GM19351 (cell line): ENCODE data around the gene SPTLC1.

Source experiments
- ATAC-seq: cut with Tn5 transposase; IDR thresholded peaks from one replicate; pipeline ENCODE4 v1.9.1; 2021; ENCODE audit warnings: mild to moderate bottlenecking, moderate library complexity; ENCODE audit not compliant: unreplicated experiment

The SPTLC1 gene

DNA sequence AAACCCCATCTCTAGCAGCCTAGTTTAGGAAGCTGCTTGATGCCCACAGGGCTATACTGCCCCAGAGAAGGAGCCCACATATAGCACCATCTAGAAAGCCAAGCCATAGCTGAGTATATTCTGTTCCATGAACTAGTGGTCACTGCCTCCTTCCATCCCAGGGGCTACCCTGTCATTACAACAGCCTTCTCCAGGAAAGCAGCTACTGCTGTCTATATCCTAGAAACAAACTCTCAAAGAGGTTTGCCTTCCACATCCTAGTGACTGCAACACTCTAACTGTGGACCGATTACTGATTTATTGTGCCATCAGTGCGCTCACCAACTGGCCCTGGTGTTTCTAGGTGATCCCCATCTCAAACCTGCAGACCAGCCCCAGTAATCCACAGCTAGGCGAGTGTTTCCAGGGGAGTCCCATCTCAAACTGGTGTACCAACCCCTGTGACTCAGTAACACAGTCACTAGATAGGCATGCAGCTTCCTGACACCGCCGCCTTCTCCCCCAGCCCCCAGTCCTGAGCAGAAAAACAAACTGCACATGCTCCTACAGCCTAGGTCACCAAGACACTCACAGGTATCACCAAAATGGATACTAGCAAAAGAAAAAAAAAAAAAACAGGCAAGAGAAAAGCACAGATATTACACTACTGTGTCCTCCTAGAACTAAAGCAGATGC lies 14.8 kb downstream of the SPTLC1 start:
- ATAC-seq, result no peak

DNA sequence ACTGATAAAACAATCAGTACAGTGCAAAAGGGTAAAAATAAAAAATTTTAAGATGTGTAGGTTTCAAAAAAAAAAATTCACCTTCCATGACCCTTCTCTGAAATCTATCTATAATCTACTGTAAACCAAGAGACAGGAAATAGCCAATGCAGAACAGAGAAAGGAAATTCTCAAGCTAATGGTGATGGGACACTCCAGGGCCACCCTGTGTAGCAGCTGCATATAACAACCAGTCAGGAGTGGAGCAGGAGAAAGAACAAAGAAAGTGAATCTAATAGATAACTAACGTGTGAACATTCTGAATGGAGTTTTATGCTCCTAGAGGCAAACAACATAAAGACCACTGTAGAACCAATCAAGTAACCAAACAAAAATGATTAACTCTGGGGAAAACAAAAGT lies 16.6 kb downstream of the SPTLC1 start:
- ATAC-seq, result no peak

DNA sequence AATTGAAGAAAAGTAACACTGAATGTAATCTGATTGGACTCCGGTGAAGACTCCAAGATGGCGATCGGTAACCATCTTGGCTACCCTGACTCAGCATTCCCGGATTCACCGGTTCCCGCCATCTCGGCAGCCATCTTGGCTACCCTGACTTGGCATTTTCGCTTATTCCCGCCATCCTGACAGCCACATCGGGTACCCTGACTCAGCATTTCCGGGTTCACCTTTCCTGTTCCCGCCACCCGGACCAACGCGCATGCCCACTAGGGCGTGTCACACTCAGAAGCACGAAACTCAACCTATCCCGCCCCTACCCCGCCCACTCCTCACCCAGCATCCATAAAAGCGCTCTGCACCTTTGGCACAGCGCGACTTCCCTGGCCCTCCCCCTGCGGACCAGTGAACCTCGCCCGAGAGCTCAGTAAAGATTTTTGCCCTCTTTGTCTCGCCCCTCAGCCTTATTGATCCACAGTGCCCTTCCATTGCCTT lies 17.2 kb downstream of the SPTLC1 start:
- no peak for ATAC-seq

DNA sequence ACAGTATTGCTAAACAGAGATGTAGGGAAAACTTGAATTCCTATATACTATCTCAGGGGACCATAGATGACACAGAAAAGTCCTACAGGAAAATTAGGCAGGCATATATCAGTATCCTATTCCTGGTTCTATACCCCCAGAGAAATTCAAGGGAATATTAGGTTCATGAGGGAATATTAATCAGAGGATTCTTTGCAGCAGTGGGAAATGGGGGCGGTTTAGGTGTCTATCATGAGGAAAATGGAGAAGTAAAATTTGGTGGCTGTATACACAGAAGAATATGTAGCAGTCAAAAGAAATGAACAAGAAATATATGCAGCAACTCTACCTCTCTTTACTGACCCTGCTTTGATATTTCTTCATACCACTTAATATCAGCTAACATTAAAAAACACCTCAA lies 20.0 kb downstream of the SPTLC1 start:
- ATAC-seq, result no peak

GRCh38 chr9:92094655-92095054 lies 20.6 kb downstream of the SPTLC1 start:
- no peak for ATAC-seq

DNA sequence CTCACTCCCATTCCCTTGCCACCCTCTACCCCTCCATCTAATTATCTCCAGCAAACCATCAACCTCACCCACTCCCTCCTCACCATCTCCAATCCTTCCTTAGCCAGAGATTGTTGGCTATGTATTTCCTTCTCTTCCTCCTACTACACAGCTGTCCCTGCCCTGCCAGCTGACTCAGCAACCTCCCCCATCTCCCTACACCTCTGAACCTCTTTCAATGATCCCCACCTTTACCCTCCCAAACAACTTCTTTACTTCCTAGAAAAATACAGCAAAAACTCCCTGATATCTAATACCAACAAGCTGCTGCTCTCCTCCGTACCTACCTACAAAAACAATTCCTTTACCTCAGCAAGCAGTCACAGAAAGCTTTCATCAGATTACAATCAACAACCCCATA lies 37.3 kb downstream of the SPTLC1 start:
- ATAC-seq, result no peak

DNA sequence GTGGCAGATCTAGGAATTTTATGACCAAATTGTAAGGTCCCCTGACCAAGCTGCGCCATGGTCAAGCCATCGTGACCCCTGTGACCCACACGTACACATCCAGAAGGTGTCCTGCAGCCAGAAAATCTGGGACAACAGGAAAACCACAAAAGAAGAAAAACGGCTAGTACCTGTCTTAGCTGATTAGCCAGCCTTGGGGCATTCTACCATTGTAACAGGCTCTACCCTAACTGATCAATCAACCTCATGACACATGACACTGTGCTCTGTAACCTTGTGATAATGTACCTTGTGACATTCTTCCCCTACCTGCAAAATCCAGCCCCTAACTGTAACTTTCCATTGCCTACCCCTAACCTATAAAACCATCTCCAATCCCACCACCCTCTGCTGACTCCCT lies 43.6 kb downstream of the SPTLC1 start:
- ATAC-seq, result no peak

DNA sequence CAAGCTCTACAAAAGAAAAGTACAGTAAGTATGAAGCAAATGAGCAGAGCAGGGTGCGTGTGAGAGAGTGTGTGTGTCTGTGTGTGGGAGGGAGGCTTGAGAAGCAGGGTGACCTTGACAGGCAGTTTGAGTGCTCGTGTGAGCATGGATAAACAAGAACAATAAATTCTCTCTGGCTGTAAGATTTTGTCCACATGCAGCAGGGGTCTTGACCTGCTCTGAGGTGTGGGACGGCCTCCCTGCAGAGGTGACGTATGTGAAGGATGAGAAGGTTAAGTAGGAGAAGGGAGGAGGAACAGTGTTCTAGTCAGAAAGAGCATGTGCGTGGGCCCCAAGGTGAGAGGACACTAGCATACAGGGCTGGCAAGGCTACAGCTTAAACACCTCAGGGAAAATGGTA lies 49.0 kb downstream of the SPTLC1 start:
- ATAC-seq, result no peak

DNA sequence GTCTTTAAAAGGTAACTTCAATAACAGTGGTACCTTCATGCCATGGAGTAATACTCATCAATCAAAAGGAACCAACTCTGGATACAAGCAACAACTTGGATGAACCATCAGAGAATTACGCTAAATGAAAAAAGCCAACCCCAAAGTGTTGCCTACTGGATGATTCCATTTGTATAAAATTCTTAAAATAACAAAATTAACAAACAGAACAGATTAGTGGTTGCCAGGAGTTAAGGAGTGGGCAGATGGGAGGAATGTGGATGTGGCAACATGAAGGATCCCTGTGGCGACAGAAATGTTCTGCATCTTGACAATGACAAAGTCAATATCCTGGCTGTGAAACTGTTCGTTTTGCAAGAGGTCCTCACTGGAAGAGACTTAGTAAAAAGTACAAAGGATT lies 50.5 kb downstream of the SPTLC1 start:
- no peak for ATAC-seq

- no peak for ATAC-seq
Measured at GRCh38 chr9:92061184-92061583, 54.0 kb downstream of the SPTLC1 start.

GRCh38 chr9:92059661-92060060 lies 55.6 kb downstream of the SPTLC1 start:
- no peak for ATAC-seq

- no peak for ATAC-seq
Measured at GRCh38 chr9:92058723-92059444, 56.3 kb downstream of the SPTLC1 start.

DNA sequence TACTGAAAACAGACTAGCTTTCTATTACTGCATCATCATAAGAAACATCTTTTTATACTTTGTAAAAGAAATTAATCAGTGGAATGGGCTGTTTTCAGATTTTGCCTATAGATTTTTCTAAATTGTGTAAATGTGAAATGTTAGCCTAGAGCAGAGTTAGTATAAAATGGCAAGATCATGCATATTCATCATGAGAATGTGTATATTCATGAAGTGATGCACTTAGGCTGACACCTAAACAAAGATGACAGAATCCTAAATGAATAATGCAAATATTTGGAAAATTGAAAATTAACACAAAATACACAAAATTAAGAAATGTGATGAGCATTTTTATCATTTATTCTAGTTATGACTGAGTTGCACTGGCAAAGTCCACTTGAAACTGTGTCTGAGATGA lies 57.2 kb downstream of the SPTLC1 start:
- ATAC-seq, result no peak

DNA sequence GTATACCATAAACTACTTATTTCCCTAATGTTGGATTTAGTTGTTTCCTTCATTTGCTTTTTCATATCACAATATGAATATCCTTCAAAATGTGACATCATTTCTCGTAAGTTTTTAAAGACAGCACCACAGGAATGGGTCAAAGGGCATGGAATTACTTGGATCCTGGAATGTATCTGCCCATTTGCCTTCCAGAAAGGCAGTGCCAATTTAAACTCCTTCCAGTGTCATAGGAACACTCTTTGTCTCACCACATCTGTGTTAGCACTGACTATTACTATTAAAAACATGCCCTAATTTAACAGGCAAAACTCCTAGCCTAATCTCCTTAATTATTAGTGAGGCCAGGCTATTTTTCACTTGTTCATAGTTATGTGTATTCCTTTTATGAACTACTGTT lies 58.0 kb downstream of the SPTLC1 start:
- no peak for ATAC-seq

- no peak for ATAC-seq
Measured at GRCh38 chr9:92055624-92056023, 59.6 kb downstream of the SPTLC1 start.

DNA sequence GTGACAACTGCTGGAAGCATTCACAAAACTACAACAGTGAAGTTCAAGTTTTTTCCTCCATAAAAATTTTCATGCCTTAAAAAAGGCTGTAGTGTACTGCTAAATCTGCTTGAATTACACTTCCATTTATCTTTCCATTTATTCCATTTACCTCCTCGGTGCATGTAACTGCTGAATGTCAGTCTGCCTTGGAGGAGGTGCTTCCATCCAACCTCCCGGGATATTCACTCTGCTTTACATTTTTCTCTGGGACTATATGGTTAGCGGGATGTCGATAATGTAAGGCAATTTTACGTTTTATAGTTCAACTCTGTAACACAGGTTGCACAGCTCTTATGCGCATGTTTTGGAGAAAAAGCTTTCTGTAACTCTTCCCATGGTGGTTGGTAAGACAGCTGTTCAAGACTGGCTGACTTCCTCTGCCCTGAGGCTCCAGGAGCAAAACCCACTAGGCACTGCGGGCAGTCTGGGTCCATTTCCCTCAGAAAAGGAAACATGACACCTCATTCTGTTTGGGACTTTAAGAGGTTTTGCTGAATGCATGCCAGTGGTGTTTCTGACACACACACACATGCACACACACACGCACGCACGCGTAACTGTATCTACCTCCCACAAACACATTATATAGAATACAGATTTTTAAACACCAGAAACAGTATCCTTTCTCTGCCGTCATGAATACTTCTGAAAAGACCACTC lies 66.1 kb downstream of the SPTLC1 start:
- ATAC-seq, result no peak

GRCh38 chr9:92047500-92047899 lies 67.7 kb downstream of the SPTLC1 start:
- ATAC-seq, result no peak

DNA sequence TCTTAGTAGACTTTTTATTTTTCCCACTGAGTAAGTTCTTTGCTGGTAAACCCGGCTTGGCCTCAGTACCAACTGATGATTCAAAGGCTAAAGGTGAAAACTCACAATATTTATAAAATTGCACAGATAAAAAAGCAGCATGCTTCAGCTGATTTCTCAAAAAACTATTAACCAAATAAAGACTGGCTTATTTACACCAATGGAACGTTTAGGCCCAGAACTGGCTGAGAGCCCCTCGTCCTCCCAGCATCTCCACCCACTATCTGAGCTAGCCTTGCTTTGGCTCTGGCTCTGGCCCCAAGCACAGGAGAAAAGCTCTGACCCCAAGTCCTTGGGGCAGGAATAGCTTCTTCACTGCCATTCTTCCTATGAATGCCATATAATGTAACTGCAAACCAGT lies 68.5 kb downstream of the SPTLC1 start:
- ATAC-seq, result no peak

GRCh38 chr9:92044936-92045335 lies 70.3 kb downstream of the SPTLC1 start:
- ATAC-seq, result no peak

DNA sequence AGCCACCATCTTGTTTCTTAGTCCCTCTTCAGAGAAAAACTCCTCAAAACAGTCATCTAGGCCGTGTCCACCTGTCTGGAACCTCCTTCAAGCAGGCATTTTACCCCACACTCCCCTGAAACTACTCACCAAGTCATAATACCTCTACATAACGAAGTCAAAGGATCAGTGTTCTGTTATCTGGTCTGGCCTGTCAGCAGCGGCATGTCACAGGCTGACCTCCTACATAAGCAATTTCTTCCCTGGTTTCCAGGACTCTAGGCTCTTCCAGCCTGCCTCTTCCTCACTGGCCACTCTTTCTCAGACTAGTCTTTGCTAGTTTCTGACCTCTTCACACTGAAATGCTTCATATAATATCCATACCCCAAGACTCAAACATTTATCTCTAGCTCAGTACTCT lies 72.2 kb downstream of the SPTLC1 start:
- no peak for ATAC-seq

- ATAC-seq, result no peak
Measured at GRCh38 chr9:92042260-92042659, 73.0 kb downstream of the SPTLC1 start.

DNA sequence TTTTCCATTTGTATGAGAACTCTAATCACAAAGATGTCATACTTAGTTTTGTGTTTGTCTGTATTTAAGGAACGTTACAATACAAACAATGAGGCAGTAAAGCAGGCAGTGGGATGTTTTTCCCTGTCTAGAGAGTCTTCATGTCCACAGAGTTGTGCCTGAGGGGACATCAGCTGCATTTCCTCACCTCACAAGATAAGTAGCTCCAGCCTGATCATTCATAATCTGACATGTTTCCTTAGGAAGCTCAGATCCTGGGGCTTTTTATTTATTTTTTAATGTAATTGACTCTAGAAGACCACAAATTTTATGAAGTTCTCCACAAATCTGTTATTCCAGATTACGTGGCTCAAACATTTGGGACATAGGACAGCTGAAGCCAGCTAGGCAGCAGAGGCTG lies 78.5 kb downstream of the SPTLC1 start:
- no peak for ATAC-seq
